Neuron (in vitro differentiated cells): ENCODE measurements around the gene CNIH4.

Source experiments
- H2AFZ ChIP-seq: one replicate; pipeline ENCODE4 v1.6.1; 2013; ENCODE audit warnings: low read depth, mild to moderate bottlenecking, inconsistent platforms, low read length, moderate library complexity
- H3K27me3 ChIP-seq: one replicate; pipeline ENCODE4 v1.6.1; 2013; ENCODE audit warnings: low read length; ENCODE audit not compliant: insufficient read depth
- H3K36me3 ChIP-seq: one replicate; pipeline ENCODE4 v1.6.1; 2013; ENCODE audit warnings: low read length; ENCODE audit not compliant: insufficient read depth
- H3K4me1 ChIP-seq: one replicate; pipeline ENCODE4 v1.6.1; 2013; ENCODE audit warnings: low read length; ENCODE audit not compliant: insufficient read depth
- H3K4me3 ChIP-seq: 2 replicates; pipeline ENCODE4 v1.5.1; 2013; ENCODE audit warnings: mild to moderate bottlenecking, low read length, moderate library complexity
- H3K9me3 ChIP-seq: one replicate; pipeline ENCODE4 v1.6.1; 2013; ENCODE audit warnings: low read length

CNIH4 gene

GRCh38 chr1:224358237-224358636 is 1.6 kb downstream of the CNIH4 start:
- peaks cover 13% of the 10 kb centered on the region for H3K4me1 ChIP-seq
- H3K27me3 ChIP-seq: no peaks in the 10 kb centered on the region
- no peak overlapping the region for H2AFZ ChIP-seq

DNA sequence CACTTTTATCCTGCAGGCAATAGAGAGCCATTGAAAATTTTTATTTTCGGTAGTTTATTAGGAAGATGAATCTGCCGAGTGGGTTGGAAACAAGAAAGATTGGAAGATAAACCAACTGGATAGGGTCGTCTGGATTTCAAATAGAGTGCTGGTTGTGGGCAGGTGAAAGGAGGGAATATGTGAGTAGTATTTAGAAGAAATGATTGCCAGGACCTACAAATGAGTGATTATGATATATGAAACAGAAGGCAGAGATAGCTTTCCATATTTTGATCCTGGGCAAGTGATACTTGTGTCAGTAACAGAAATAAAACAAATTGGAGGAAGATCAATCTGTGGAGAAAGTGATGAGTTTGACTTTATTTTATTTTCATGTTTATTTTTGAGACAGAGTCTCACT is 2.5 kb downstream of the CNIH4 start:
- Histone ChIP-seq H3K4me1 (peaks cover 13% of the 10 kb centered on the region), H3K4me3 (peak overlapping the region; percentile 12), H3K27me3 (no peaks in the 10 kb centered on the region), H2AFZ (no peak overlapping the region), H3K9me3 (no peaks in the 10 kb centered on the region), H3K36me3 (peaks cover 9% of the 10 kb centered on the region)

More at GRCh38 chr1:224358237-224358636, 1.6 kb downstream of the CNIH4 start:
- Histone ChIP-seq H3K9me3 (no peaks in the 10 kb centered on the region), H3K4me3 (peak overlapping the region; percentile 73), H3K36me3 (peaks cover 2% of the 10 kb centered on the region)

DNA sequence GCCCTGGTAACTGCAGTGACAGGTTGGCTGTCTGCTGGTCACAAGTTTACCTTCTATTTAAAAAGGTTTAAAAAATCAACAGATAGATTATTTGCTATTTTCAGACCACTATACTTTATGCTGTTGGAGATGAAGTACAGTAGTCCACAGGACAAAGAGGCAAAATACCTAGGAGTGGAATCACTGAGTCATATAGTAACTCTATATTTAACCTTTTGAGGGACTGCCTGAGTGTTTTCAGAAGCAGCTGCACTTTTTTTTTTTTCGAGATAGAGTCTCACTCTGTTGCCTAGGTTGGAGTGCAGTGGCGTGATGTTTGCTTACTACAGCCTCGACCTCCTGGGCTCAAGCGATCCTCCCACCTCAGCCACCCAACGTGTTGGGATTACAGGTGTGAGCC is 11.7 kb downstream of the CNIH4 start:
- Histone ChIP-seq H2AFZ (no peak overlapping the region), H3K4me1 (no peaks in the 10 kb centered on the region), H3K36me3 (peaks cover 77% of the 10 kb centered on the region), H3K9me3 (no peaks in the 10 kb centered on the region), H3K4me3 (no peak overlapping the region), H3K27me3 (no peaks in the 10 kb centered on the region)

DNA sequence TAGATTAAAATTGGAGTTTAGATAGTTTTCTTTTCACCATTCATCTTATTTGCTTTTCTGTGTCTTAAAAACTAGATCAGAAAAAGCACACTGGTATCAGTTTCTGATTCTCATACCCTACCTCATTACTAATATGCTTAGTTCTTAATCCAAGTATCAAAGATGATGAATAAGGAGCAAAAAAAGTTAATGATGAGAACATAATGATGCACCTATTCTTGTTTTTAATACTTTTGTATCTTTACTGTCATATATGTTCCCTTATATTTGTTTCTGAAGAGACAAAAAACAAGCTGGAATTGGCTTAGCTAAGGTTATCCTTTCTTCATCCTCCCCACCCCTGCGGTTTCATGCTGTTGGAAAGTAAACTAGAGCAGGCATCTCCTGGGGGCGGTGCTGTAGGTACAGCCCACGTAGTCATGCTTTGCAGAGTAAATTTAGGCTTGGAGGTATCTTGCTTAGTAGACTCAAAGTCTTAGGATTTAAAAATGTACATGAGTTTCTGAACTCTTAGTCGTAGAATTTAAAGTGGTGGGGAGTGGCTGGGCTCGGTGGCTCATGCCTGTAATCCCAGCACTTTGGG is 16.4 kb downstream of the CNIH4 start:
- H3K4me3 ChIP-seq: no peak overlapping the region
- no peaks in the 10 kb centered on the region for H3K4me1 ChIP-seq
- no peaks in the 10 kb centered on the region for H3K9me3 ChIP-seq
- H3K36me3 ChIP-seq: peaks cover 86% of the 10 kb centered on the region
- no peak overlapping the region for H2AFZ ChIP-seq
- no peaks in the 10 kb centered on the region for H3K27me3 ChIP-seq

DNA sequence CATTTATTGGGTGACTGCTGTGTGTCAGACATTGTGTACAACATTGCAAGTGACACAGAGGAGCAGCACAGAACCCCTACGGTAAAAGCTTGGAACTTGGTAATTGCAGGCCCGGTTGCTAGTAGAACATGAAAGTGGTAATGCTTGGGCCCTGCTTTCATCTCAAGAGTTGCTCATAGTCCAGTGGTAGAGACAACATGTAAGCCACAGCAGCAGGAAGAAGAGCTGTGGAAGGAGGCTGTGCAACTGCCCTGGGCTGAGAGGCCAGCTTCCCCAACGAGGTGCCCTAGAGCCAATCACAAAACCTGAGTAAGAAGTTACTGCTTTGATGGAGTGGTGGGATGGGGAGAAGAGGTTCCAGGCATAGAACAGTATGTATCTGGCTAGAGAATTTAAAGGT is 18.4 kb downstream of the CNIH4 start:
- no peak overlapping the region for H2AFZ ChIP-seq
- H3K27me3 ChIP-seq: no peaks in the 10 kb centered on the region
- H3K4me1 ChIP-seq: no peaks in the 10 kb centered on the region
- no peaks in the 10 kb centered on the region for H3K9me3 ChIP-seq
- H3K4me3 ChIP-seq: no peak overlapping the region
- peaks cover 81% of the 10 kb centered on the region for H3K36me3 ChIP-seq

DNA sequence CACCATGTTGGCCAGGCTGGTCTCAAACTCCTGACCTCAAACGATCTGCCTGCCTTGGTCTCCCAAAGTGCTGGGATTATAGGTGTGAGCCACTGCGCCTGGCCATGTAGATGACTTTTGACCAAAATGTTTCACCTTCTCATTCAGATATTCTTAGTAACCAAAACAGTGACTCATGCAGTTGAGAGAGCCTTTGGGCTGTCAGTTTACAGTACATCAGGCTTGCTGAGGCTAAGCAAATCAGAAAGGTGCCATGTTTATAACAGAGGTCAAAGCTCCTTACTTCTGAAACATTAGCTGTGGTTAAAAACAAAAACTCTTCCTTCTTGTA is 21.0 kb downstream of the CNIH4 start:
- H3K4me1 ChIP-seq: no peaks in the 10 kb centered on the region
- peaks cover 57% of the 10 kb centered on the region for H3K36me3 ChIP-seq
- no peak overlapping the region for H2AFZ ChIP-seq
- no peak overlapping the region for H3K4me3 ChIP-seq
- H3K27me3 ChIP-seq: no peaks in the 10 kb centered on the region
- no peaks in the 10 kb centered on the region for H3K9me3 ChIP-seq

- no peak overlapping the region for H2AFZ ChIP-seq
- H3K36me3 ChIP-seq: peaks cover 47% of the 10 kb centered on the region
- H3K9me3 ChIP-seq: no peaks in the 10 kb centered on the region
- no peaks in the 10 kb centered on the region for H3K27me3 ChIP-seq
- no peaks in the 10 kb centered on the region for H3K4me1 ChIP-seq
- no peak overlapping the region for H3K4me3 ChIP-seq
Measured at GRCh38 chr1:224378855-224379631, 22.4 kb downstream of the CNIH4 start.

GRCh38 chr1:224380003-224380402 is 23.3 kb downstream of the CNIH4 start:
- Histone ChIP-seq H3K36me3 (peaks cover 41% of the 10 kb centered on the region), H3K4me1 (no peaks in the 10 kb centered on the region), H2AFZ (no peak overlapping the region), H3K27me3 (no peaks in the 10 kb centered on the region), H3K4me3 (no peak overlapping the region), H3K9me3 (no peaks in the 10 kb centered on the region)

DNA sequence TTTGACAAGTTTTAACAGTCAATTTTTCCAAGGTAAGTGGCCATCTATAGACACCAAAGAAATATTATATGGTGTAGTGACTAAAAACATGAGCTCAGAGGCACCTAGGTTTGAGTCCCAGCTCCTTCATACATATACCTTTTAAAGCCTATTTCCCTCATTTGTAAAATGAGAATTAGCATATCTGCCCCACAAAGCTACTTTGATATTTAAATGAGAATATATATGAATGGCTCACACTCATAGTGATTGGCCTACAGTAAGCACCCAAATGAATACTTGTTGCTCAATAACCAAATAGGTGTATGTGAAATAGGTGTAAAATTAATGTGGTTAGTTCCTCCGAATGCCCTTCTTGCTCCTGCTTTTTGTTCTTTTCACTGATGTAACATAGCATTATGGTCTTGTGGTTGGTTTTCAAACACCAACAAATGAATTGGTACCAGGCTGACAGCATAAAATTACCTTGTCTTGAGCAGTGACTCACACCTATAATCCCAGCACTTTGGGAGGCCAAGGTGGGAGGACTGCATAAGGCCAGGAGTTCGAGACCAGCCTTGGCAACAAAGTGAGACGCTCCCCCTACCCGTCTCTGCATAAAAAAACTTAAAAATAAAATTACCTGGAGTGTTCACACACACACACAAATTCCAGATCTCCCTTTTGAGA is 25.3 kb downstream of the CNIH4 start:
- Histone ChIP-seq H3K9me3 (no peaks in the 10 kb centered on the region), H3K4me1 (peaks cover 5% of the 10 kb centered on the region), H3K27me3 (no peaks in the 10 kb centered on the region), H3K4me3 (no peak overlapping the region), H3K36me3 (peaks cover 31% of the 10 kb centered on the region), H2AFZ (no peak overlapping the region)

GRCh38 chr1:224383218-224383617 is 26.5 kb downstream of the CNIH4 start:
- no peak overlapping the region for H2AFZ ChIP-seq
- H3K4me1 ChIP-seq: peaks cover 5% of the 10 kb centered on the region
- H3K27me3 ChIP-seq: no peaks in the 10 kb centered on the region
- H3K36me3 ChIP-seq: peaks cover 33% of the 10 kb centered on the region
- no peak overlapping the region for H3K4me3 ChIP-seq
- no peaks in the 10 kb centered on the region for H3K9me3 ChIP-seq

GRCh38 chr1:224387302-224387912 is 30.7 kb downstream of the CNIH4 start:
- H3K4me3 ChIP-seq: no peak overlapping the region
- H3K36me3 ChIP-seq: peaks cover 57% of the 10 kb centered on the region
- H2AFZ ChIP-seq: no peak overlapping the region
- H3K4me1 ChIP-seq: peaks cover 5% of the 10 kb centered on the region
- H3K9me3 ChIP-seq: no peaks in the 10 kb centered on the region
- H3K27me3 ChIP-seq: no peaks in the 10 kb centered on the region

GRCh38 chr1:224387943-224388342 is 31.3 kb downstream of the CNIH4 start:
- Histone ChIP-seq H3K36me3 (peaks cover 62% of the 10 kb centered on the region), H2AFZ (no peak overlapping the region), H3K4me1 (peaks cover 5% of the 10 kb centered on the region), H3K4me3 (no peak overlapping the region), H3K27me3 (no peaks in the 10 kb centered on the region), H3K9me3 (no peaks in the 10 kb centered on the region)

GRCh38 chr1:224390517-224390916 is 33.8 kb downstream of the CNIH4 start:
- no peaks in the 10 kb centered on the region for H3K9me3 ChIP-seq
- no peak overlapping the region for H2AFZ ChIP-seq
- H3K36me3 ChIP-seq: peaks cover 82% of the 10 kb centered on the region
- H3K4me1 ChIP-seq: peaks cover 5% of the 10 kb centered on the region
- no peaks in the 10 kb centered on the region for H3K27me3 ChIP-seq
- no peak overlapping the region for H3K4me3 ChIP-seq
